Hepatocyte (in vitro differentiated cells): Measurements from ENCODE around the gene NMRAL1. TPM values are rescaled to one million over a fixed set of nuclear protein-coding genes. Genes with fewer than 3 reads are reported as not detected.

ENCODE experiments used
- DNase-seq: peaks from one replicate; pipeline ENCODE4 v3.0.0-alpha.2; 2016; ENCODE audit warnings: low spot score
- H2AFZ ChIP-seq: fragments of 200-600 bp; sonication (generic); 2 replicates; pipeline ENCODE4 v1.6.0; 2016; ENCODE audit warnings: antibody characterized with exemption, mild to moderate bottlenecking
- H3K27ac ChIP-seq: fragments of 200-600 bp; sonication (generic); 2 replicates; pipeline ENCODE4 v1.5.1; 2016; ENCODE audit warnings: mild to moderate bottlenecking
- H3K27me3 ChIP-seq: fragments of 200-600 bp; sonication (generic); 2 replicates; pipeline ENCODE4 v1.6.1; 2016
- H3K36me3 ChIP-seq: fragments of 200-600 bp; sonication (generic); replicated peaks from 2 replicates; pipeline ENCODE4 v1.5.1; 2016; ENCODE audit warnings: low read depth; ENCODE audit not compliant: insufficient read depth
- H3K4me1 ChIP-seq: fragments of 200-600 bp; sonication (generic); 2 replicates; pipeline ENCODE4 v1.5.1; 2016; ENCODE audit warnings: mild to moderate bottlenecking, moderate library complexity; ENCODE audit not compliant: insufficient read depth
- H3K4me2 ChIP-seq: fragments of 200-600 bp; sonication (generic); 2 replicates; pipeline ENCODE4 v1.6.0; 2016
- H3K4me3 ChIP-seq: fragments of 200-600 bp; sonication (generic); 2 replicates; pipeline ENCODE4 v1.5.1; 2016; ENCODE audit warnings: mild to moderate bottlenecking
- H3K79me2 ChIP-seq: fragments of 200-600 bp; sonication (generic); 2 replicates; pipeline ENCODE4 v1.6.0; 2017; ENCODE audit warnings: mild to moderate bottlenecking
- H3K9me2 ChIP-seq: fragments of 200-600 bp; sonication (generic); replicated peaks from 2 replicates; pipeline ENCODE4 v1.6.0; 2017; ENCODE audit warnings: mild to moderate bottlenecking; ENCODE audit not compliant: insufficient read depth
- H3K9me3 ChIP-seq: fragments of 200-600 bp; sonication (generic); 2 replicates; pipeline ENCODE4 v1.5.1; 2016; ENCODE audit warnings: low read depth, mild to moderate bottlenecking
- H4K20me1 ChIP-seq: fragments of 200-600 bp; sonication (generic); 2 replicates; pipeline ENCODE4 v1.6.0; 2016; ENCODE audit warnings: mild to moderate bottlenecking; ENCODE audit not compliant: insufficient read depth, poor library complexity, severe bottlenecking
- CTCF ChIP-seq: fragments of 200-600 bp; sonication (generic); IDR thresholded peaks from 2 replicates; pipeline ENCODE4 v1.5.1; 2016; ENCODE audit warnings: antibody characterized with exemption, mild to moderate bottlenecking; ENCODE audit not compliant: poor library complexity
- EZH2 ChIP-seq: fragments of 200-600 bp; sonication (generic); IDR thresholded peaks from 2 replicates; pipeline ENCODE4 v1.6.1; 2016; ENCODE audit warnings: antibody characterized with exemption, mild to moderate bottlenecking, borderline replicate concordance
- EZH2phosphoT487 ChIP-seq: fragments of 200-600 bp; sonication (generic); IDR thresholded peaks from one replicate; pipeline ENCODE4 v1.6.1; 2018; ENCODE audit warnings: antibody characterized with exemption, mild to moderate bottlenecking, low read depth, moderate library complexity; ENCODE audit not compliant: unreplicated experiment, severe bottlenecking
- WGBS: methylation state at CpG from one replicate; pipeline ENCODE4 v1.1.6; 2016; ENCODE audit warnings: low lambda C conversion rate; ENCODE audit errors: missing lambda C conversion rate; 5-methylcytosine and 5-hydroxymethylcytosine counted together
- polyA plus RNA-seq: library from polyadenylated mRNA; unstranded; fragments of >200 nt; fragmentation: Nextera tagmentation; extraction: Ambion mirVana; gene quantifications from 2 replicates; pipeline ENCODE4 v1.2.1, GENCODE V29; 2016
- total RNA-seq: library from RNA; depleted of rRNA; stranded (reverse); fragments of >200 nt; gene quantifications from 2 replicates; pipeline ENCODE4 v1.2.3, GENCODE V29; 2014

Gene NMRAL1
- total and polyA plus RNA-seq, 2 experiments from 2014 or later, result 47.5 to 47.6 TPM

- Histone ChIP-seq H3K9me3 (no peaks in the 10 kb centered on the region), H3K4me2 (peak overlapping the region; percentile 97), H3K27me3 (no peaks in the 10 kb centered on the region), H3K4me1 (peaks cover 7% of the 10 kb centered on the region), H4K20me1 (peaks cover 10% of the 10 kb centered on the region), H3K36me3 (no peaks in the 10 kb centered on the region), H2AFZ (peak overlapping the region; percentile 53), H3K79me2 (peaks cover 26% of the 10 kb centered on the region), H3K27ac (peak overlapping the region; percentile 84), H3K9me2 (no peaks in the 10 kb centered on the region), H3K4me3 (peak overlapping the region; percentile 88)
- DNase-seq, result peak; percentile 66
- WGBS, result 14% methylated on average over 21 of the region's 44 CpGs
- no peak for TF ChIP-seq EZH2phosphoT487
- TF ChIP-seq CTCF, result no peak
- TF ChIP-seq EZH2, result no peak
Measured at GRCh38 chr16:4415538-4416199, 58.8 kb downstream of the NMRAL1 start.

GRCh38 chr16:4414187-4414917, 60.1 kb downstream of the NMRAL1 start:
- TF ChIP-seq CTCF (no peak), EZH2phosphoT487 (no peak), EZH2 (no peak)
- H3K4me2 ChIP-seq, result peak overlapping the region; percentile 97
- H3K9me2 ChIP-seq, result no peaks in the 10 kb centered on the region
- H3K36me3 ChIP-seq, result no peaks in the 10 kb centered on the region
- H3K27ac ChIP-seq, result no peak overlapping the region
- H3K27me3 ChIP-seq, result no peaks in the 10 kb centered on the region
- H3K79me2 ChIP-seq, result peaks cover 26% of the 10 kb centered on the region
- no peaks in the 10 kb centered on the region for H3K9me3 ChIP-seq
- H3K4me3 ChIP-seq, result no peak overlapping the region
- no peak for DNase-seq
- H4K20me1 ChIP-seq, result peaks cover 10% of the 10 kb centered on the region
- peaks cover 7% of the 10 kb centered on the region for H3K4me1 ChIP-seq
- WGBS, result 83% methylated on average over 6 of the region's 7 CpGs
- no peak overlapping the region for H2AFZ ChIP-seq

GRCh38 chr16:4412854-4413253, 61.6 kb downstream of the NMRAL1 start:
- Histone ChIP-seq H3K4me3 (no peak overlapping the region), H3K9me2 (no peaks in the 10 kb centered on the region), H2AFZ (no peak overlapping the region), H3K9me3 (no peaks in the 10 kb centered on the region), H3K79me2 (peaks cover 26% of the 10 kb centered on the region), H3K27ac (no peak overlapping the region), H3K36me3 (no peaks in the 10 kb centered on the region), H3K4me1 (peaks cover 7% of the 10 kb centered on the region), H3K27me3 (no peaks in the 10 kb centered on the region), H4K20me1 (peaks cover 10% of the 10 kb centered on the region), H3K4me2 (no peak overlapping the region)
- no peak for TF ChIP-seq EZH2
- DNase-seq, result no peak
- 93% methylated on average over 4 of the region's 4 CpGs for WGBS

GRCh38 chr16:4412159-4412558, 62.3 kb downstream of the NMRAL1 start:
- no peak for DNase-seq
- 95% methylated on average over 8 of the region's 8 CpGs for WGBS
- Histone ChIP-seq H3K27me3 (no peaks in the 10 kb centered on the region), H3K27ac (no peak overlapping the region), H3K79me2 (peaks cover 26% of the 10 kb centered on the region), H3K4me1 (peaks cover 7% of the 10 kb centered on the region), H3K9me3 (no peaks in the 10 kb centered on the region), H3K4me3 (no peak overlapping the region), H2AFZ (no peak overlapping the region), H3K36me3 (no peaks in the 10 kb centered on the region), H3K4me2 (no peak overlapping the region), H4K20me1 (peaks cover 10% of the 10 kb centered on the region), H3K9me2 (no peaks in the 10 kb centered on the region)
- TF ChIP-seq CTCF, result no peak
- TF ChIP-seq EZH2, result no peak
- no peak for TF ChIP-seq EZH2phosphoT487
